NCI-H524 (cell line): Measurements from ENCODE around the gene ZSCAN32.

ENCODE experiments used
- DNase-seq, 2 experiments: peaks; one replicate each; lab custom pipeline; 2025; lab: John Stamatoyannopoulos, UW

Gene ZSCAN32

DNA sequence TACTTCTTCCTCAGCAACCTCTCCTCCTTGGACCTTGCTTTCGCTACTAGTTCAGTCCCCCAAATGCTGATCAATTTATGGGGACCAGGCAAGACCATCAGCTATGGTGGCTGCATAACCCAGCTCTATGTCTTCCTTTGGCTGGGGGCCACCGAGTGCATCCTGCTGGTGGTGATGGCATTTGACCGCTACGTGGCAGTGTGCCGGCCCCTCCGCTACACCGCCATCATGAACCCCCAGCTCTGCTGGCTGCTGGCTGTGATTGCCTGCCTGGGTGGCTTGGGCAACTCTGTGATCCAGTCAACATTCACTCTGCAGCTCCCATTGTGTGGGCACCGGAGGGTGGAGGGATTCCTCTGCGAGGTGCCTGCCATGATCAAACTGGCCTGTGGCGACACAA, 44.7 kb downstream of the ZSCAN32 start:
- DNase-seq, result no peak

GRCh38 chr16:3355589-3355988, 45.2 kb downstream of the ZSCAN32 start, which contains the start of gene OR2C1:
Gene OR2C1 (plus strand): TSS chr16:3355889. CDS start chr16:3355941, 52 bp downstream.
- no peak for DNase-seq

DNA sequence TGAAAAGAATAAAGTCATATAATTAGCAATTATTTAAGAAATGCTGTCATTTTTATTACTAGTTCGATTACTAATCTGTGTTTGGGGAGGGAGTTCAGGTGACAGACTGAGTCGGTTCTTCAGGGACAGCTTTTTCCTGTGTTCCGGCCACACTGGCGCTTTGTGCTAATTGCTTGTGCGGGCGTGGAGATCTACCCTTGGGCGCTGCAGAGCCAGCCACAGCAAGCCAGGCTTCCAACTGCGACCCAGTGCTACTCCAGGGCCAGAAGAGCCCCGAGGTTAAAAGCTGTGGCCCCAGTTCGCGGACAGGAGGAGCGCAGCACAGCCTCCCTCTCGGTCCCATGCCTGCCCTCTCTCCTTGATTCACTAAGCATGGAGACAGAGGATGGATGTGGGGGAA, 51.6 kb downstream of the ZSCAN32 start:
- no peak for DNase-seq

DNA sequence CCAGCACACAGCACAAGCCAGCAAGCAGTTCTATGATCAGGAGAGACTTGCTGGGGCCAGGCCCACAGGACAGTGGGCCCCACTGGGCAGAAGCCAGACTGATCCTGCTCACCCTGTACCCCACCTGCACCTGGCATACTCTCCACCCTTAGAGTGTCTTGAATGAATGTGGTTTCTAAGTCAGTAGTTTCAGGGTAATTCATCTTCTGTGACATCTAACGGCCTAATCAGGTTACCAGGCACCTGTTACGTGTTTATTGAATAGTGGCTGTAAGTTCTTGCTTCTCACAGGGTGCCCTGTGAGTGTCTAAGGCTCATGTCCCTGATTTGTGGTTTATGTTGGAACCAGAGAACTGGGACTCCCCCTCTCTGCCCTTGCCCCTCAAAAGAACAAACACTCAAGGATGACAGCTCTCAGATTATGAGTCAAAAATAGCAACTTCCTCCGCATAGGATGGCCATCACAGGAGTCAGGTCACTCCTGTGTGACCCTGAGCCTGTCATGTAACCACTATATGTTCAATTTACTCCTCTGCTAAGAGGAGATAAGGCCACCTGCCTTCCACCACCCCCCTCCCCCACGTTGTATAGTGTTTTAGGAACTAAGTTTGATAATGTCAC, 52.1 kb downstream of the ZSCAN32 start:
- DNase-seq, result no peak

- DNase-seq, result no peak
These were observed 53.2 kb downstream of the ZSCAN32 start for GRCh38 chr16:3347586-3347985.

DNA sequence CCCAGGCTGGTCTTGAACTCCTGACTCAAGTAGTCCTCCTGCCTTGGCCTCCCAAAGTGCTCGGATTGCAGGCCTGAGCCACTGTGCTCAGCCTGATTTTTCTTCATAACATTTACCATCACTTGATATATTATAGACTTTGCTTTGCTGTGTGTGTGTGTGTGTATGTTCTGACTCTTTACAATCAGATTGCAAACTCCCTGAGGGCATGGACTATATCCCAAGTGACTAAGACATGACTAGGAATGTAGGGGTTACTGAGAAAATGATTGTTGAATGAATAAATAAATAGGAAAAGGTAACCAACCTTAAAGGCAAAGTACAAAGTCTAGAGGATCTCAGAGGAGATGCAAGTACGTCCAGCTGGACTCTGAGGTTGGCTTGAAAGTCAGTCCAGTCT, 54.8 kb downstream of the ZSCAN32 start:
- no peak for DNase-seq
